Tibial nerve (tissue), 4 donors: ENCODE measurements around the gene MBOAT7.

Source experiments
- CTCF ChIP-seq, 5 experiments: fragments of 200-600 bp in 3 of 5; fragments of 450-650 bp in 2 of 5; sonication (generic) in 3 of 5; IDR thresholded peaks; one replicate each; pipeline ENCODE4 v1.5.1; 2016 to 2019; ENCODE audit warnings: antibody characterized with exemption in 5 of 5, mild to moderate bottlenecking in 3 of 5, moderate library complexity in 2 of 5
- EP300 ChIP-seq, 2 donors: sonication (generic); formaldehyde crosslinking; IDR thresholded peaks; one replicate each; pipeline ENCODE4 v1.6.1; 2017; ENCODE audit warnings: antibody characterized with exemption in 2 of 2, mild to moderate bottlenecking in 1 of 2

- TF ChIP-seq CTCF (IDR thresholded peaks at IDR 0.05) (peak; percentile 78 to 95 (median 83)), EP300 (IDR thresholded peaks at IDR 0.05) (no peak)
Measured at GRCh38 chr19:54168174-54168917, 21.0 kb downstream of the MBOAT7 start.
